Measurements from ENCODE around the gene IQGAP2. TPM values are rescaled to one million over a fixed set of nuclear protein-coding genes. Genes with fewer than 3 reads are reported as not detected.
"Not testable (repeated sequence)": the region's sequence is repeated elsewhere in the genome, so short reads cannot be mapped to it uniquely, and the experiment has no call there.

Gene IQGAP2
- total RNA-seq, 1 donor from 2014 or later: 72.0 TPM

DNA sequence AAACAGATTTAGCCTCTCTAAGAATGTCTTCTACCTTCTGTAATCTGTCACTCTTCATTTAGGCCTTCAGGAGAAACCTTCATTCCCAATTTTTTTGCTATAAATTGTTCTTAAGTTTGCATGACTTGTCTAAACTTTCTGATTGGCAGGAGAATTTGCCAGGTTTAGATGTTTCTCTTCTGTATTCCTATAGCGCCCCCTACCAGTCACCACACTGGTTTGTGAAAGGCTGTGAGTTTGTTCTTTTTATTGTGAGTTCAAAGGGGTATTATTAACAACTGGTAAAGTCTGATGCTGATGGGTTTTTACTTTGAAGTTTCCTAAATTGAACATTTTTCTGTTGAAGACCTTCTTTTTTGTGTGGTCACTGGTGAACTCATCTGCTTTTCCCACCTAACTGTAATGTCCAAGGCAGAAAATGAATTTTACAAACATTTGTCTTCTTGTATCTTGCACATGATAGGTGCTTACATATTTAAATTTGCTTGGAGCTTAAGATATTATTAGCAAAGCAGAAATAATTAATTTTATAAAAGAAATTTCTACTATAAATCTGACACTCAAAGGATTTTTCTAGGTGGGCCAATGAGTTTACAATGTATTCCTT lies 238.5 kb downstream of the IQGAP2 start:
- intact Hi-C loops (cut with micrococcal nuclease): loop anchor here (1.0 kb wide), 1 partner anchor 40 kb away; no protein-coding TSS in a partner anchor

- intact Hi-C loops (cut with micrococcal nuclease): no loop called here
Observed at GRCh38 chr5:76642390-76643040, 239.4 kb downstream of the IQGAP2 start.

DNA sequence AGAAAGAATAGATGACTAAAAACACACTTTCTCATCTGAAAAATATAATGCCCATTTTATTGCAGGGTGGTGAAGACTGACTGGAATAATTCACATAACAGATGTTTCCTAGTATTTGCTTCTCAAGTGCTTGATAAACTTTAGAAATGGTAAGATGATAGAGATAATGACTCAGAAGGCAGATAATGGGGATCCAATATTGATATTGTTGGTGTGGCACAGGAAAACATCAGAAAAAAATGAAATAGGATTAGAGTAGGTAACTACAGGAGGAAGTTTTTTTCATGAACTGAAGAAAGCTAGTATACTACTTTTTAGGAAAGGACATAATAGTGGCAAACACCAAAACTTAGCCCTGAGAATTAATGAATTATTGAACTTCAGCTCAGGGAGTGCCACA lies 240.3 kb downstream of the IQGAP2 start:
- intact Hi-C loops (cut with micrococcal nuclease): no loop called here

DNA sequence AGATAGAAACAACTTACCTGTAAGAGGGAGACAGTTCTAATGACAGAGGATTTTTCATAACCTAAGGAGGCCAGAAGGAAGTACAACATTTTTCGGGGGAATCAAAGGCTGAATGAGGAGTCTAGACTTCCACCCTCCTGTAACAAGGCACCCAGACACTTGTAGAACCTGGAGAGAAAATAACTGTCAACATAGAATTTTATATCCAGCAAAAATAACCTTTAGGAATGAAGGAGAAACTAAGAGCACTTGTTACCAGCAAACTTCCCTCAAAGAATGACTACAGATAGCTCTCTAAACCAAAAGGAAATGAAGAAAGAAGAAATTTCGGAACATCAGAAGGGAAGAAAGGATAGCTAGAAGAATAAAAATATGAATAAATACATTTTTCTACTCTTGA lies 246.1 kb downstream of the IQGAP2 start:
- intact Hi-C loops (cut with micrococcal nuclease): no loop called here

GRCh38 chr5:76652809-76653414 lies 249.8 kb downstream of the IQGAP2 start:
- intact Hi-C loops (cut with micrococcal nuclease): no loop called here

- intact Hi-C loops (cut with micrococcal nuclease): no loop called here
Observed at GRCh38 chr5:76657091-76657490, 254.0 kb downstream of the IQGAP2 start.

- intact Hi-C loops (cut with micrococcal nuclease): no loop called here
Observed at GRCh38 chr5:76657683-76658311, 254.7 kb downstream of the IQGAP2 start.

GRCh38 chr5:76660360-76660759 lies 257.3 kb downstream of the IQGAP2 start:
- intact Hi-C loops (cut with micrococcal nuclease): no loop called here

DNA sequence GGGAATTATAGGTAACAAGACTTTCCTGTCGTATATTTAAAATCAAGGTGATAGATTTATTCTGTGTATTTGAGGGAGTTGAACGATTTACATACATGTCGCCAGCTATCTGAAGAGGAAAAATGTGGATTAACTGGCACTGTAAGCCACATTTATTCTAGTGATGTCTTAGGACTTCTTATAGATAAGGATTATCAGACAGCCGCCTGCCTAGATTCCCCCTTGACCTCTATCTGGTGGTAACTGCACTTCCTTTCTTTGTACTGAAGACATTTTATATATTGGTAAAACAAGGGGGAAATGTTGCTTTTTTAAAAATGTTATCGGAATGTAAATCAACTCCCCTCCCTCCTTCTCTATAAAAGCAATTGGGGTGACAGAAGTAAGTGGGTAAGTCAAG lies 259.4 kb downstream of the IQGAP2 start:
- intact Hi-C loops (cut with micrococcal nuclease): no loop called here

DNA sequence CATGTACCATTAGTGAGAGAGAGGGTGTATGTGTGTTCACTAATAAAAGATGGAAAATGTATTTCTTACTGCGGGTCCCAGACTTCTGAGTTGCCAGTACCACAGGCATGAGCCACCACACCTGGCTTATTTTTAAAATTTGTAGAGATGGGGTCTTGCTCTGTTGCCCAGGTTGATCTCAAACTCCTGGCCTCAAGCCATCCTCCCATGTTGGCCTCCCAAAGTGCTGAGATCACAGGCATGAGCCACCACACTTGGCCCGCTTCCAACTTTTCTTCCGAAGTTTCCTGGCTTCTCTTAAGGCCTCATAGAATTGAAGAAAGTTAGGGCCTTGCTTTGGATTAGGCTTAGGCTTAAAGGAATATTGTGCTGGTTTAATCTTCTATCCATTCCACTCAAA lies 260.5 kb downstream of the IQGAP2 start:
- intact Hi-C loops (cut with micrococcal nuclease): no loop called here

DNA sequence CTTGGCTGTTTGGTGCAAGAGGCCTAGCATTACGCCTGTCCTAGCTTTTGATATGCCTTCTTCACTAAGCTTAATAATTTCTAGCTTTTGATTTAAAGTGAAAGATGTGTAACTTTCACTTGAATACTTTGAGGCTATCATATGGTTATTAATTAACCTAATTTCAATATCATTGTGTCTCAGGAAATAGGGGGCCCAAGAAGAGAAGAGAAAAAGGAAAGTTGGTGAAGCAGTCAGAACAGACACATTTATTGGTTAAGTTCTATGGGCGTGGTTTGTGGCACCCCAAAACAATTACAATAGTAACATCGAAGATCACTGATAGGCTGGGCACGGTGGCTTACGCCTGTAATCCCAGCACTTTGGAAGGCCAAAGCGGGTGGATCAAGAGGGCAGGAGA lies 261.0 kb downstream of the IQGAP2 start:
- intact Hi-C loops (cut with micrococcal nuclease): no loop called here

DNA sequence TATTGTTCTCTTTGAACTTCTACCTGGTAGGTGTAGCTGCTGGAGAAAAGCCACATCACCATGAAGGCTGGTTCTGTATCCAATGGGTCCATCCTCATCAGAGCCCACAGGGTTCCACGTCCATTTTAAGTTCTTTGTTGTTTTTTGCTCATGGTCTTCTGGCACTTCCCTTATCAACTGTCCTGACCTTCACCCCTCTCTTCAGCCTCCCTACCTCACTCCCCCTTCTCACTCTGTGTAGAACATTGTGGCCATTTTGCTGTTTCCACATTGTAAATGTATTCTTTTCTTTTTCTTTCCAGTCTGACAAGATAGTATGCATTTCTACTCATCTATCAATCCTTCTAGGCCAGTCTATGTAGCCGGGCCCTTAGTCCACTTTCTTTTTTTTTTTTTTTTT lies 264.4 kb downstream of the IQGAP2 start:
- intact Hi-C loops (cut with micrococcal nuclease): no loop called here

- intact Hi-C loops (cut with micrococcal nuclease): no loop called here
Observed at GRCh38 chr5:76669245-76669644, 266.2 kb downstream of the IQGAP2 start.

GRCh38 chr5:76670508-76670907 lies 267.4 kb downstream of the IQGAP2 start:
- intact Hi-C loops (cut with micrococcal nuclease): no loop called here

GRCh38 chr5:76672242-76672641 lies 269.2 kb downstream of the IQGAP2 start:
- intact Hi-C loops (cut with micrococcal nuclease): no loop called here

DNA sequence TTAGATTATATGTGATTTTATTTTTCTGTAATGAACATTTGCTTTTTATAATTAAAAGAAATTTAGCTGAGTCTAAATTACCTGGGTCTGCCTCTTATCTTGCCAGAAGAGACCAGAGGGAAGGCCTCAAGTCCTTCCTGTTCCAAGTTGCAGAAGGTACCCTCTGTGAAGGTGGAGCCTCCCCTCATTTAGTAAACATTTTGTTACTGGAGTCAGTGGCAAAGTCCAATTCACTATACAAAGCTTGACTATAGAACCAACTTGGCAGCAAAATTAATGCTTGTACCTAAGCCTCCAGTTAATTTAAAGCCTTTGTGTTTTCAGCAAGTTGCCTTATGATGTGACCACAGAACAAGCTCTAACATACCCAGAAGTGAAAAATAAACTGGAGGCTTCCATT lies 270.0 kb downstream of the IQGAP2 start:
- intact Hi-C loops (cut with micrococcal nuclease): no loop called here

- intact Hi-C loops (cut with micrococcal nuclease): no loop called here
Observed at GRCh38 chr5:76674330-76675066, 271.4 kb downstream of the IQGAP2 start.

DNA sequence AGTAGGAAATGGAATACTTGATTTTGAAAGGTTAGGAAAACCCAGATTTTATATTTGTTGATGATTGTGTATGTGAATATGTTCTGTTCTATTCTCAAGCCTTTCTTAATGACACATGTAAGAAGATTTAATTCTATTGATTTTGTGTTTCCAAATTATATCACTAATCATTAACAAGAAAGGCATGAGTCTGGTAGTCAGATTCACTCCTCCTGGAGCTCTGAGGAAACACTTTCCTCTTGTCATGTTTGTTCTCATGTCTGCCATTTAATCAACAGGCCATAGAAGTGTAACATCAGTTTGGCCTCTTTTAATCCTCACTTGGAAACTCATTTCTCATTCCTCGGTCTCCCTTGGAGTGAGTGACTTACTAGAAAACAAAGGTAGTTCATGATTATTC lies 272.3 kb downstream of the IQGAP2 start:
- intact Hi-C loops (cut with micrococcal nuclease): no loop called here

- intact Hi-C loops (cut with micrococcal nuclease): no loop called here
Observed at GRCh38 chr5:76677849-76678472, 274.9 kb downstream of the IQGAP2 start.

- intact Hi-C loops (cut with micrococcal nuclease): no loop called here
Observed at GRCh38 chr5:76679231-76679630, 276.1 kb downstream of the IQGAP2 start.

DNA sequence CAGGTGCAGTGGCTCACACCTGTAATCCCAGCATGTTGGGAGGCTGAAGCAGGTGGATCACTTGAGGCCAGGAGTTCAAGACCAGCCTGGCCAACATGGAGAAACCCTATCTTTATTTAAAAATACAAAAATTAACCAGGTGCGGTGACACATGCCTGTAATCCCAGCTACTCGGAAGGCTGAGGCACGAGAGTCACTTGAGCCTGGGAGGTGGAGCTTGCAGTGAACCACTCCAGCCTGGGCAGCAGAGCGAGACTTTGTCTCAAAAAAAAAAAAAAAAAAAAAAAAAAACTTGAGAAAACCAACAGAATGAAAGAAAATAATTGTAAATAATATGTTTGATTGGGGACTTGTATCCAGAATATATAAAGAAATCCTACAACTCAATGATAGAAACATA lies 277.7 kb downstream of the IQGAP2 start:
- intact Hi-C loops (cut with micrococcal nuclease): not testable (repeated sequence)
